ENCODE results near the gene FOXC2. TPM values are rescaled to one million over a fixed set of nuclear protein-coding genes. Genes with fewer than 3 reads are reported as not detected.

The FOXC2 gene
- total RNA-seq, 4 donors from 2014 or later, result 0.40 to 1.5 (median 0.50) TPM

DNA sequence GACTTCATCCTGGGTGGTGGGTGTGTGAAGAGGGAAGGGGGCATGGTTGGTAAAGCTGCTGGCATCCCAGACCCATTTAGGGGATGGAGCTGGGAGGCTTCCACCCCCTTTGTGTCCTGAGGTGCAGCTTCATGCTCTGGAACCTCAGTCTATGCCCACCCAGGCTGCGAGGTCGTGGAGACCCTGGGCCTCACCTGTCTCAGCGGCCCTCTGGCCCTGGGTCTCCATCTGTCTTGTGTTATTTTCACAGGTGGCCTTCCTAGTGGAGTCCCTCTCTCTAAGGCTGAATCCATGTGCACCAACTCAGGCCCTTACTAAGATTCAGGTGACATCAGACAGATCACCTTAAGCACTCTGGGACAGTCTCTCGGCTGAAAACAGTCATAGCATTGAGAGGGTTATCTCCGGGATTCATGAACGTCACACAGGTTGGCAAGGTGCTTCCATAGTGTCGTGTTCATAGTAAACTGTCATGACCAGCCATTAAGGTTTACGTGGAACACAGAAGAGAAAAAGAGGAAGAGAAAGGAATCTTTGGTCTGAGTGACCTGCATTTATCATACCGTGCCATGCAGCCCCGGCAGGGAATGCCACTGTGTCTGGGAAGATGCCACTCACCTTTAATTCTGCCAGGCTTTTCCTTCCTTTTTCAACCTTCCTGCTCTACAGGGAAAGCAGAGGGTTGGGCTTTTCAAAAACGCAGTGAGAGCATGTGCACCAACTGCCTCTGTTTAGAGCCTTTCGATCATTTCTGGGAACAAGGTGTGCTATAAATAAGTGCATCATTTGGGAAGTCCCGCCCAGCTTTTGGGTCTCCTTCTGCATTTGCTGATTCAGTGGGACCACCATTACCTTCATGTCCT is 7.2 kb downstream of the FOXC2 start:
- no peak overlapping the region for H3K4me3 ChIP-seq
- TF ChIP-seq POLR2A (IDR thresholded peaks at IDR 0.05) (no peak), EP300 (IDR thresholded peaks at IDR 0.05) (no peak), POLR2AphosphoS5 (IDR thresholded peaks at IDR 0.05) (no peak)
- TF ChIP-seq, protein P1, sequence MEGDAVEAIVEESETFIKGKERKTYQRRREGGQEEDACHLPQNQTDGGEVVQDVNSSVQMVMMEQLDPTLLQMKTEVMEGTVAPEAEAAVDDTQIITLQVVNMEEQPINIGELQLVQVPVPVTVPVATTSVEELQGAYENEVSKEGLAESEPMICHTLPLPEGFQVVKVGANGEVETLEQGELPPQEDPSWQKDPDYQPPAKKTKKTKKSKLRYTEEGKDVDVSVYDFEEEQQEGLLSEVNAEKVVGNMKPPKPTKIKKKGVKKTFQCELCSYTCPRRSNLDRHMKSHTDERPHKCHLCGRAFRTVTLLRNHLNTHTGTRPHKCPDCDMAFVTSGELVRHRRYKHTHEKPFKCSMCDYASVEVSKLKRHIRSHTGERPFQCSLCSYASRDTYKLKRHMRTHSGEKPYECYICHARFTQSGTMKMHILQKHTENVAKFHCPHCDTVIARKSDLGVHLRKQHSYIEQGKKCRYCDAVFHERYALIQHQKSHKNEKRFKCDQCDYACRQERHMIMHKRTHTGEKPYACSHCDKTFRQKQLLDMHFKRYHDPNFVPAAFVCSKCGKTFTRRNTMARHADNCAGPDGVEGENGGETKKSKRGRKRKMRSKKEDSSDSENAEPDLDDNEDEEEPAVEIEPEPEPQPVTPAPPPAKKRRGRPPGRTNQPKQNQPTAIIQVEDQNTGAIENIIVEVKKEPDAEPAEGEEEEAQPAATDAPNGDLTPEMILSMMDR (IDR thresholded peaks at IDR 0.05), result no peak
- peaks cover 0 to 26% (median 3%) of the 10 kb centered on the region in 3 donors for H3K4me1 ChIP-seq
- H3K9me3 ChIP-seq, result no peaks in the 10 kb centered on the region
- no peak overlapping the region for H3K27ac ChIP-seq
- ATAC-seq, result no peak
- 52 to 76% methylated on average over 8 to 10 of the region's 13 CpGs for WGBS, 2 donors (ENCODE audit: low coverage in 1 of 2)
- H3K36me3 ChIP-seq, result no peaks in the 10 kb centered on the region
- H3K27me3 ChIP-seq, result peaks cover 100% of the 10 kb centered on the region

DNA sequence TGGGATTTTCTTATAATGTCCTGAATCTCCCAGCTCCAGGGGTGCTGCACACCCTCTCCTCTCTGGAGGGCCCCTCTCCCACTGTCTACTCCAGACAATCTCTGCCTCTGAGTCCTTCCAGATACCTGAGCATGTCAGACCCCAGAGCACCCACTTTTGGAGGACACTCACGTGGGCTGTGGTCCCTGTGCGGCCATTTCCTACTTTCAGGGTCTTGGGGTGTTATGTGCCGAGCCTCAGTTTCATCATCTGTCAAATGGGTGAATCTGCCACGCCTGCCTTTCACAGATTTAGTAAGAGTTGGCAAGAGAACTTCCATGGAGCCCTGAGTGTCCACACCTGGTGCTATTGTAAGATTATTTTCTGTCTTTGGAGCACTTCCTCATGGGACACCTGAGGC is 8.0 kb downstream of the FOXC2 start:
- no peak for ATAC-seq

DNA sequence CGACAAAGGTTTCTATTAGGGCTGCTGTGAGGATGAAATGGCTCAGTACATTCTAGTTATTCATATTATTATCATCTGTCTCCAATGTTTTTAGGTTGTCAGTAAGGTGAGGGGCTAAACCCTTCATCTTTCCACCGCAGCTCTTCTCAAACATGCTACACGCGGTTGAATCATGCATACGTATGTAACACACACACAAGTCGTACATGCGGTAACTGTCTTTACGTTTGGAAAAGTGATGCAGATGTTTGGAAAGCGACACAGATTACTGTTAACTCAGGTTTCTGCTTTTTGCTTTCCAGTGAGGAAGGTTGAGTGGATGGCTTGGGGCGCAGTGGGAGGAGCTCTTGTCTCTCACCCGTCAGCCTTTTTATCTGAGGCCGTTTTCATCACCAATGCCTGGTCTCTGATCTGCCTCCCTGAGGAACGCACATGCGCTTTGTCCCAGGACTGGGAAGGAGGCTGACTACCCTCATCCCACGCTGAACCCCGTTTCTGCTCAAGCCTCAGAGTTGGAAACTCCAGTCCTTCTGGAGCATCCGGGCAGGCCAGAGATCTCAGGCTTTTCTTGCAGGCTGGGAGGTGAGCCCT is 8.6 kb downstream of the FOXC2 start:
- Histone ChIP-seq H3K36me3 (no peaks in the 10 kb centered on the region), H3K27me3 (peaks cover 100% of the 10 kb centered on the region), H3K4me3 (peak overlapping the region in 1 of 2 donors; percentile 38), H3K4me1 (peaks cover 0 to 38% (median 3%) of the 10 kb centered on the region in 3 donors), H3K27ac (peak overlapping the region in 2 of 4 donors; percentile 25 to 50), H3K9me3 (no peaks in the 10 kb centered on the region)
- WGBS, 2 donors (ENCODE audit: low coverage in 1 of 2), result 73 to 79% methylated on average over 8 to 11 of the region's 17 CpGs
- ATAC-seq, result no peak
- TF ChIP-seq POLR2A (IDR thresholded peaks at IDR 0.05) (no peak), POLR2AphosphoS5 (IDR thresholded peaks at IDR 0.05) (no peak), EP300 (IDR thresholded peaks at IDR 0.05) (no peak)
- TF ChIP-seq, protein P1 (IDR thresholded peaks at IDR 0.05), result no peak

More for the DNA sequence above, 8.0 kb downstream of the FOXC2 start:
- Histone ChIP-seq H3K9me3 (no peaks in the 10 kb centered on the region), H3K4me3 (no peak overlapping the region), H3K27ac (no peak overlapping the region), H3K36me3 (no peaks in the 10 kb centered on the region), H3K4me1 (peaks cover 0 to 34% (median 3%) of the 10 kb centered on the region in 3 donors), H3K27me3 (peaks cover 100% of the 10 kb centered on the region)
- no peak for TF ChIP-seq EP300 (IDR thresholded peaks at IDR 0.05)
- no peak for TF ChIP-seq POLR2A (IDR thresholded peaks at IDR 0.05)
- TF ChIP-seq, protein P1 (IDR thresholded peaks at IDR 0.05), result no peak
- no peak for TF ChIP-seq POLR2AphosphoS5 (IDR thresholded peaks at IDR 0.05)
- 78 to 100% methylated on average over 1 to 4 of the region's 4 CpGs for WGBS, 2 donors (ENCODE audit: low coverage in 1 of 2)

DNA sequence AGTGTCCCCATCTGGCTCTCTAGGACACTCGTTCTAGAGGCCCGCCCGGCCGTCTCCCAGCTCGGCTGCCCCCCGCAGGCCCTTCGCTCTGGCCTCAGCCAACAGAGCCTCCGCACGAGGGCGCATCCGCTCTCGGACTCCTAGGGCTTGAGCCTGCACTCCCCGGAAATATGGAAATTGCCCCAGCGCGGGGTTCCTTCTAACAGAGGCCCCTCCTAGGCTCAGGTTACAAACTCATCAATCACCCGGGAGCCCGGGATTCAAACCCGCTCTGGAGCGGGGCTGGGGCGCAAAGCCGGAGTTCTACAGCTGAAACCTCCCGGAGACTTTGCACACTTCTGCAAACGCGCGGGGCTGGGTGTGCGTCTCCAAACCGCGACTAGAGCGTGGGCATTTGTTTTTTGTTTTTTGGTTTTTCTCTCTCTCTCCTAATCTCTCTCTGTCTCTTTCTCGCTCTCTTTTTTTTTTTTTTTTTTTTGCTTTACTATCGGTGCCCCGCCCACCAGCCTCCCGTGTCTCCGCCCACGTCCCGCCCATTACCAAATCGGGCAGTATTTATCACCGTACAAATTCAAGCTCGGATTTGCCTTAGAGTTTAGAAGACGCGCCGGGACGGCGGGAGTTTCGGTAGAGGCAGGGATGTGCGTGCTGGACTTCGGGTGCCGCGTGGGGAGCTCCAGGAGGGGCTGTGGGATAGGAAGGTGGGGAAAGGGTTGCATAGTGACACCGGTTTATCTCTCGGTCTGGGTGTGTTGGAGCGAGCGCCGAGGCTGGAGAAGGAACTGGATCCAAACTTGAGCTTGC is 9.3 kb downstream of the FOXC2 start:
- TF ChIP-seq POLR2AphosphoS5 (IDR thresholded peaks at IDR 0.05), result peak; percentile 41
- TF ChIP-seq, protein P1 (IDR thresholded peaks at IDR 0.05), result peak in 2 of 4 experiments; percentile 18 to 52
- no peak for TF ChIP-seq EP300 (IDR thresholded peaks at IDR 0.05)
- WGBS, 2 donors (ENCODE audit: low coverage in 1 of 2), result 0 to 1% methylated on average over 5 to 18 of the region's 54 CpGs
- Histone ChIP-seq H3K9me3 (no peaks in the 10 kb centered on the region), H3K27me3 (peaks cover 100% of the 10 kb centered on the region), H3K36me3 (no peaks in the 10 kb centered on the region), H3K4me1 (peaks cover 0 to 38% (median 3%) of the 10 kb centered on the region in 3 donors), H3K4me3 (peak overlapping the region in 1 of 2 donors; percentile 38), H3K27ac (peak overlapping the region in 3 of 4 donors; percentile 14 to 67 (median 20))
- ATAC-seq, result peak; percentile 50
